A549 treated with GW870086 at 1 μM for 4 hours (cell line): Measurements from ENCODE around the gene PYGO2. TPM values are rescaled to one million over a fixed set of nuclear protein-coding genes. Genes with fewer than 3 reads are reported as not detected.

Source experiments
- total RNA-seq: library from RNA; stranded (reverse); fragments of 200-300 nt; extraction: Qiagen RNA extraction; gene quantifications from 5 replicates; pipeline ENCODE4 v1.2.3, GENCODE V29; 2022; ENCODE audit warnings: low read depth

The PYGO2 gene, protein sequence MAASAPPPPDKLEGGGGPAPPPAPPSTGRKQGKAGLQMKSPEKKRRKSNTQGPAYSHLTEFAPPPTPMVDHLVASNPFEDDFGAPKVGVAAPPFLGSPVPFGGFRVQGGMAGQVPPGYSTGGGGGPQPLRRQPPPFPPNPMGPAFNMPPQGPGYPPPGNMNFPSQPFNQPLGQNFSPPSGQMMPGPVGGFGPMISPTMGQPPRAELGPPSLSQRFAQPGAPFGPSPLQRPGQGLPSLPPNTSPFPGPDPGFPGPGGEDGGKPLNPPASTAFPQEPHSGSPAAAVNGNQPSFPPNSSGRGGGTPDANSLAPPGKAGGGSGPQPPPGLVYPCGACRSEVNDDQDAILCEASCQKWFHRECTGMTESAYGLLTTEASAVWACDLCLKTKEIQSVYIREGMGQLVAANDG
- 19.4 to 22.3 TPM (median 21.6 TPM) in 5 replicates for total RNA-seq

GRCh38 chr1:154961207-154962155, at the start of gene PYGO2:
TSS of gene PYGO2 (minus strand) at chr1:154961782. CDS start at chr1:154961576, 206 bp downstream.

DNA sequence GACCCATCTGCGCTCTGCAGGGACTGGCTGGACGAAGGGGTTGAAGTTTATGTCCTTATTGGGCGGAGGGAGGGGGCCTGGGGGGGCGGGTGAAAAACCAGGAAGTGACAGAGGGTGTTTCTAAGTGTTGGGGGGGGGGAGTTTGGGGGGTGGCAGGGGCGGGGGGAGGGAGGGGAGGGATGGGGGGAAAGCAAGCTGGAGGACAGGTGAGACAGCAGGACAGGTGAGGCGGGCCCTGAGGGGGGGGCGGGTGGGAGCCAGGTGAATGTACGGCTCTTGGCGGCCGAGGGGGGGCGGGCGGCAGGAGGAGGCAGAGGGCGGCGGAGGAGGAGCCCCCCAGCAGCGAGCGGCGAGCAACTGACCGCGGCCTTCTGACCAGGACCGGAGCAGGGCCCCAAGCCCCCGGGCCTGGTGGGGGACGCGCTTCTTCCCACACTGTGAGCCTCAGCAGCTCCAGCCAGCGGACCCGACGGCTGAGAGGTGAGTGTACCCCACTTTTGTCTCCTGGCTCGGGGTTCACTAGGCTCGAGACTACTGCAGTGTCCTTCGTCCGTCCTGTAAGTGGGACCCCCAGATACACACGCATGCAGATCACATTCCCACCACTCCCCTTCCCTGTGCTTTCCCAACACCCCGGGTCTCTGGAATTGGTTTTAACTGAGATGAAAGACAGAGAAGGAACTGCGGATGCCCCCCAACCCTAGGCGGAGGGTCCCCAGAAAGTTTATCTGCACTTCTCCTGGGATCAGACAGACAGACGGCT, 41.1 kb upstream of the PYGO2 start, which contains the start of gene ZBTB7B:
TSS of gene ZBTB7B (plus strand) at position 339 of the 763 bp plus-strand sequence. CDS start 11,859 bp downstream, outside the sequence.

GRCh38 chr1:154993572-154994268, 32.1 kb upstream of the PYGO2 start, which contains the start of gene LENEP:
TSS of gene LENEP (plus strand) at chr1:154993586. CDS start at chr1:154993608, 22 bp downstream.

GRCh38 chr1:154982897-154983648, 21.5 kb upstream of the PYGO2 start, which contains the start of gene FLAD1:
TSS of gene FLAD1 (plus strand) at chr1:154983344. CDS start at chr1:154983695, 351 bp downstream.

GRCh38 chr1:154974102-154974807, 12.7 kb upstream of the PYGO2 start, which contains the start of gene CKS1B:
TSS of gene CKS1B (plus strand) at chr1:154974681. CDS start at chr1:154974746, 65 bp downstream.

GRCh38 chr1:154970631-154971340, 9.2 kb upstream of the PYGO2 start, which contains the start of gene SHC1:
TSS of gene SHC1 (minus strand) at chr1:154970747. CDS start at chr1:154970526, 221 bp downstream.

GRCh38 chr1:154955718-154956543, 5.7 kb downstream of the PYGO2 start, which contains the start of gene PBXIP1:
TSS of gene PBXIP1 (minus strand) at chr1:154956099. CDS start at chr1:154953721, 2,378 bp downstream.

DNA sequence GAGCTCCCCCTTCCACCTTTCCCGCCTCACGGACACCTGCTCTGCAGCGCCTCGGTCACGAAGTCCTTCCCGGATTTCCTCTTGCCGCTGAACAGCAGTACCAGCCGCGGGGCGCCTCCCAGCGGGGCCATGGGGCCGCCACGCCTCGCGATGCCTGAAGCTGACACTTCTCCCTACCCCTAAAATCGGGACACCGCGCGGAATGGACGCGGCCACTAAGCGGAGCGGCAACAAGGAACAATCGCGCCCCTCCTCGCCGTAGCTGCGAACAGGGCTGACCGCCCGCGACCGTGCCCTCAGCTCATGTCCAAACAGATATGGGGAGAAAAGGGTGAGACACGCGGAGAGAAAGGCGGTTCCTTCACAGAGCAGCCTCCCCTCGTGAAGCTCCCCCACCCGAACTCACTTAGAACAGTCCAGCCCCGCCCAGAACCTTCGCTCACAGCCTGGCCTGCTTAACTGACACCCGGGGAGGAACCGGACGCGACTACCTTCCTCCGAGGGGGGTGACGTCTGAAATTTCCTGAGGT, 25.0 kb downstream of the PYGO2 start, which contains the start of gene PMVK:
TSS of gene PMVK (minus strand) at position 165 of the 530 bp plus-strand sequence. CDS start at position 131, 34 bp downstream.

Other genes with a start within 250 kb of the PYGO2 start
- gene KCNN3, start 91.5 kb downstream of the PYGO2 start, total RNA-seq: 0.02 to 0.19 TPM (median 0.07 TPM) in 4 of 5 replicates, not detected in the other
- 38.8 to 45.1 TPM (median 42.1 TPM) in 5 replicates for gene PMVK, start 25.1 kb downstream of the PYGO2 start, total RNA-seq
- gene PBXIP1, start 5.7 kb downstream of the PYGO2 start, total RNA-seq: 13.0 to 14.6 TPM (median 13.5 TPM) in 5 replicates
- gene SHC1, start 9.0 kb upstream of the PYGO2 start, total RNA-seq: 199 to 255 TPM (median 244 TPM) in 5 replicates
- gene CKS1B, start 12.9 kb upstream of the PYGO2 start, total RNA-seq: 304 to 367 TPM (median 343 TPM) in 5 replicates
- 39.8 to 46.3 TPM (median 44.9 TPM) in 5 replicates for gene FLAD1, start 21.6 kb upstream of the PYGO2 start, total RNA-seq
- gene LENEP, start 31.8 kb upstream of the PYGO2 start, total RNA-seq: 0.23 TPM in 1 of 5 replicates, not detected in the others
- 34.1 to 46.4 TPM (median 45.7 TPM) in 5 replicates for gene ZBTB7B, start 41.0 kb upstream of the PYGO2 start, total RNA-seq
- 0.17 to 0.80 TPM (median 0.29 TPM) in 5 replicates for gene DCST2, start 72.0 kb upstream of the PYGO2 start, total RNA-seq
- not detected in 5 replicates for gene DCST1, start 72.0 kb upstream of the PYGO2 start, total RNA-seq
- gene ADAM15, start 89.5 kb upstream of the PYGO2 start, total RNA-seq: 72.3 to 103 TPM (median 97.2 TPM) in 5 replicates
- 12.2 to 13.0 TPM (median 12.4 TPM) in 5 replicates for gene EFNA4, start 102.0 kb upstream of the PYGO2 start, total RNA-seq
- 6.9 to 11.0 TPM (median 10.3 TPM) in 5 replicates for gene EFNA3, start 117.1 kb upstream of the PYGO2 start, total RNA-seq
- gene EFNA1, start 166.1 kb upstream of the PYGO2 start, total RNA-seq: 23.0 to 32.0 TPM (median 28.5 TPM) in 5 replicates
- 30.2 to 37.7 TPM (median 35.4 TPM) in 5 replicates for gene SLC50A1, start 174.1 kb upstream of the PYGO2 start, total RNA-seq
- 69.8 to 112 TPM (median 98.4 TPM) in 5 replicates for gene DPM3, start 178.7 kb upstream of the PYGO2 start, total RNA-seq
- 222 to 262 TPM (median 235 TPM) in 5 replicates for gene KRTCAP2, start 211.5 kb upstream of the PYGO2 start, total RNA-seq
- 1.8 to 2.9 TPM (median 2.6 TPM) in 5 replicates for gene TRIM46, start 212.1 kb upstream of the PYGO2 start, total RNA-seq
- gene THBS3, start 246.1 kb upstream of the PYGO2 start, total RNA-seq: 6.0 to 10.7 TPM (median 8.4 TPM) in 5 replicates
- gene MTX1, start 246.9 kb upstream of the PYGO2 start, total RNA-seq: 65.8 to 81.8 TPM (median 76.1 TPM) in 5 replicates